A673 (cell line): ENCODE data around the gene CEP44. TPM values are rescaled to one million over a fixed set of nuclear protein-coding genes. Genes with fewer than 3 reads are reported as not detected.

ENCODE experiments used
- BruUV-seq: library from RNA; stranded (reverse); fragments of 400-500 nt; replicated peaks from 2 replicates; lab custom pipeline; 2021; lab: Mats Ljungman, UMichigan
- CTCF ChIA-PET: fragments of 300-600 bp; sonication (Branson Sonifier 250); formaldehyde crosslinking; loops from one replicate; lab custom pipeline; 2022; ENCODE audit warnings: antibody characterized with exemption; lab: Charles Lee
- POLR2A ChIA-PET: fragments of 300-600 bp; sonication (Branson Sonifier 250); formaldehyde crosslinking; loops from one replicate; lab custom pipeline; 2022; ENCODE audit warnings: antibody characterized with exemption; ENCODE audit not compliant: low non-redundant PET; lab: Charles Lee
- DNase-seq: peaks from one replicate; pipeline ENCODE4 v3.0.0-alpha.2; 2015; ENCODE audit warnings: low spot score
- H3K27ac ChIP-seq: fragments of 200-600 bp; sonication (generic); 2 replicates; pipeline ENCODE4 v1.5.1; 2016; ENCODE audit warnings: mixed run types, low read depth, mild to moderate bottlenecking, mixed read lengths, antibody characterized with exemption, low read length; ENCODE audit not compliant: poor library complexity, severe bottlenecking
- H3K27me3 ChIP-seq: fragments of 200-600 bp; sonication (generic); replicated peaks from 2 replicates; pipeline ENCODE4 v1.6.1; 2017; ENCODE audit warnings: mixed run types, low read depth, mild to moderate bottlenecking, mixed read lengths, antibody characterized with exemption, low read length; ENCODE audit not compliant: insufficient read depth, poor library complexity
- H3K36me3 ChIP-seq: fragments of 200-600 bp; sonication (generic); 2 replicates; pipeline ENCODE4 v1.6.1; 2016; ENCODE audit warnings: mixed run types, mild to moderate bottlenecking, mixed read lengths, antibody characterized with exemption, low read length; ENCODE audit not compliant: insufficient read depth, poor library complexity, severe bottlenecking
- H3K4me1 ChIP-seq: fragments of 200-600 bp; sonication (generic); 2 replicates; pipeline ENCODE4 v1.6.1; 2017; ENCODE audit warnings: mixed run types, mild to moderate bottlenecking, mixed read lengths, antibody characterized with exemption, low read length; ENCODE audit not compliant: insufficient read depth, poor library complexity, severe bottlenecking
- H3K4me3 ChIP-seq: fragments of 200-600 bp; sonication (generic); 2 replicates; pipeline ENCODE4 v1.5.1; 2016; ENCODE audit warnings: low read depth, mixed run types, mild to moderate bottlenecking, mixed read lengths, low read length; ENCODE audit not compliant: poor library complexity, severe bottlenecking
- H3K9me3 ChIP-seq: fragments of 200-600 bp; sonication (generic); 2 replicates; pipeline ENCODE4 v1.6.1; 2016; ENCODE audit warnings: mixed run types, low read depth, mild to moderate bottlenecking, mixed read lengths, antibody characterized with exemption, low read length; ENCODE audit not compliant: poor library complexity, severe bottlenecking
- EZH2 ChIP-seq: fragments of 200-600 bp; sonication (generic); IDR thresholded peaks from 2 replicates; pipeline ENCODE4 v1.6.1; 2017; ENCODE audit warnings: borderline replicate concordance, low read depth, mild to moderate bottlenecking, mixed read lengths, antibody characterized with exemption, low read length; ENCODE audit not compliant: poor library complexity, severe bottlenecking
- intact Hi-C: fragments of 100-400 bp; cut with micrococcal nuclease; formaldehyde crosslinking; loops from one replicate; pipeline ENCODE4 v1.10.0; 2022; ENCODE audit not compliant: unreplicated experiment
- total RNA-seq: library from RNA; stranded (reverse); gene quantifications from 2 replicates; pipeline ENCODE4 v1.2.3, GENCODE V29; 2021
- TF ChIP-seq, protein P1 (sequence below): fragments of 300-800, 200-600 bp; sonication (generic); conservative IDR thresholded peaks from 2 replicates; pipeline ENCODE4 v1.5.1; 2017; ENCODE audit warnings: low read depth, mild to moderate bottlenecking, antibody characterized with exemption, low read length, moderate library complexity, mixed read lengths

Gene CEP44
- total RNA-seq, 1 experiment from 2014 or later = 22.3 TPM

DNA sequence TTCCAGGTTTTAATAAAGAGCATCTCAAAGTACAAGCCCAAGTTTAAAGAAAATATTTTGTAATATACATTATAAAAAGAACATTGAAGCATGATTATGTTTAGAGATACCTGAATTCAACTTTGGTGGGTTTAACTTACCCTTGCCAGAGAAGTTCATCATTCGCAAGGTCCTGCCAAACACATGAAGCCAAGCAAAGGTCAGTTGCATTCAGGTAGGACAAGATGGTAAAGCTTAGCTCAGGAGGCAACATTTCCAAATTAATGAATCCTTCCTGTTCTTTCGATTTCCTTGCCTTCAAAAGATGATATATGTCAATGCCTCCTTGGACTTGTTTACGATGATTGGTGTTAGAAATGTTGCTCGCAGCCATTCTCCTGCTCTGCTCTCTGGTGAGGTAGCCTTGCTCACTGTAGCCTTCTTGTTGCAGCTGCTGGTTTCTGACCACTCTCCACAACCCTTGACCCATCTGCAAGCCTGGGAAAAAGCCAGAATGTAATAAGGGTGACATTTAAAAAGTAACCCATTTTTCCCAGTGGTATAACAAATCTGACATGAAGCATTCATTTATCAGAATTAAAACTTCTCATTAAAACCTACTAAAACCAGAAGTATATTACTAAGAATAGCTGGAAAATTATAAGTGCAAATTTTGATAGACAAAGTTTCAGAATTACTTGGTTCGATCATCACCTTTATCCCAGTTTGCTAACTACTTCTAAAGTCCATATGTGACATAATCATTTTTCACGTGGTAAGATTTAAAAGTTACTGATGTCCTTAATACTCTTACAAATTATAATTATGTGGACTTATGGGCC is 20.9 kb upstream of the CEP44 start:
- no peak overlapping the region for H3K27ac ChIP-seq
- DNase-seq = no peak
- no peaks in the 10 kb centered on the region for H3K36me3 ChIP-seq
- ChIA-PET CTCF (no interaction called here), POLR2A (no interaction called here)
- no peak for TF ChIP-seq EZH2
- TF ChIP-seq, protein P1, sequence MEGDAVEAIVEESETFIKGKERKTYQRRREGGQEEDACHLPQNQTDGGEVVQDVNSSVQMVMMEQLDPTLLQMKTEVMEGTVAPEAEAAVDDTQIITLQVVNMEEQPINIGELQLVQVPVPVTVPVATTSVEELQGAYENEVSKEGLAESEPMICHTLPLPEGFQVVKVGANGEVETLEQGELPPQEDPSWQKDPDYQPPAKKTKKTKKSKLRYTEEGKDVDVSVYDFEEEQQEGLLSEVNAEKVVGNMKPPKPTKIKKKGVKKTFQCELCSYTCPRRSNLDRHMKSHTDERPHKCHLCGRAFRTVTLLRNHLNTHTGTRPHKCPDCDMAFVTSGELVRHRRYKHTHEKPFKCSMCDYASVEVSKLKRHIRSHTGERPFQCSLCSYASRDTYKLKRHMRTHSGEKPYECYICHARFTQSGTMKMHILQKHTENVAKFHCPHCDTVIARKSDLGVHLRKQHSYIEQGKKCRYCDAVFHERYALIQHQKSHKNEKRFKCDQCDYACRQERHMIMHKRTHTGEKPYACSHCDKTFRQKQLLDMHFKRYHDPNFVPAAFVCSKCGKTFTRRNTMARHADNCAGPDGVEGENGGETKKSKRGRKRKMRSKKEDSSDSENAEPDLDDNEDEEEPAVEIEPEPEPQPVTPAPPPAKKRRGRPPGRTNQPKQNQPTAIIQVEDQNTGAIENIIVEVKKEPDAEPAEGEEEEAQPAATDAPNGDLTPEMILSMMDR = no peak
- no peaks in the 10 kb centered on the region for H3K27me3 ChIP-seq
- H3K4me1 ChIP-seq = peaks cover 35% of the 10 kb centered on the region
- no peaks in the 10 kb centered on the region for H3K9me3 ChIP-seq
- H3K4me3 ChIP-seq = no peak overlapping the region
- intact Hi-C loops = no loop called here
- no TSS peak for BruUV-seq

DNA sequence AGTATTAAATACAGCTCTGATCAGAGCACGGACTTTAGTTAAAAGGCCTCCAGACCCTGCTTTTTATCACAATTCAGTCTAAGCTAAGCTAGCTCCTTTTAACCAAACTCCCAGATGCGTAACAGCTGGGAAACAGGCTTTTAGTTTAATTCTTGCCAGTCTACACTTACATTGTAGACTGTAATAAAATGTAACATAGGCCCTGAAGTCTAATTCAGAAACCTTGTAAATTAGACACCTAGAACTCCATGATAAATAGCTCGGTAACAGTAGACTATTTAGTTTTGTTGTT is 20.3 kb upstream of the CEP44 start:
- Histone ChIP-seq H3K4me1 (peaks cover 35% of the 10 kb centered on the region), H3K36me3 (no peaks in the 10 kb centered on the region), H3K9me3 (no peaks in the 10 kb centered on the region), H3K27me3 (no peaks in the 10 kb centered on the region), H3K27ac (no peak overlapping the region), H3K4me3 (no peak overlapping the region)
- intact Hi-C loops = no loop called here
- no peak for DNase-seq
- CTCF ChIA-PET = interaction anchor here (0.6 kb wide), 1 partner anchor 752 kb away, joined by 3 read pairs; no protein-coding TSS in a partner anchor
- TF ChIP-seq, protein P1 = no peak
- no peak for TF ChIP-seq EZH2
- POLR2A ChIA-PET = no interaction called here
- BruUV-seq = no TSS peak

DNA sequence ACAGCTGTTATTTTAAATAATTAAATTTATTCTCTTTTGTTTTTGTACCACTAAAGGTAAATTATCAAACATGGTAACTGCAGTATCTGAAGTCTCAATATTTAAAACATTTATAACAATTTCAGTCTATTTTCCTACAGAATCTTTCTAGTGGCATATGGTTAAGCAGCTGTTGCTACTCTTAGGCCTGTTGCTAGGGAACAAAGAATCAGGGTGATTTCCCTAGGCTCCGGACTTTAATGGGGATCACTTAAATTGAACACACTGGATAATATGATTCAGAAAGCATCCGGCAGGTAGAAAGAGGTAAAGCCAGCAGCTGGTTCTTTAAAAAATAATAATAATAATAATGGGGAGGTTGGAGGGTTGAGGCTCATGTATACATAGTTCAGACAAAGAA is 17.8 kb upstream of the CEP44 start:
- Histone ChIP-seq H3K4me3 (no peak overlapping the region), H3K36me3 (no peaks in the 10 kb centered on the region), H3K27ac (no peak overlapping the region), H3K4me1 (peaks cover 18% of the 10 kb centered on the region), H3K9me3 (no peaks in the 10 kb centered on the region), H3K27me3 (no peaks in the 10 kb centered on the region)
- intact Hi-C loops = no loop called here
- POLR2A ChIA-PET = interaction anchor here (0.5 kb wide), 1 partner anchor 34 kb away, joined by 3 read pairs; no protein-coding TSS in a partner anchor
- DNase-seq = peak; percentile 11
- BruUV-seq = no TSS peak
- CTCF ChIA-PET = no interaction called here
- TF ChIP-seq, protein P1 = no peak
- TF ChIP-seq EZH2 = no peak
